ENCODE measurements around the gene LSM3.
"Not testable (repeated sequence)": the region's sequence is repeated elsewhere in the genome, so short reads cannot be mapped to it uniquely, and the experiment has no call there.

LSM3 gene

GRCh38 chr3:14223595-14223994, 45.0 kb downstream of the LSM3 start:
- DNase-seq, result no peak

- no peak for DNase-seq
Measured at GRCh38 chr3:14224895-14225294, 46.3 kb downstream of the LSM3 start.

- DNase-seq, result no peak
Measured at GRCh38 chr3:14225421-14225820, 46.8 kb downstream of the LSM3 start.

GRCh38 chr3:14226351-14226750, 47.7 kb downstream of the LSM3 start:
- not testable (repeated sequence) for DNase-seq

- no peak for DNase-seq
Measured at GRCh38 chr3:14227856-14228255, 49.2 kb downstream of the LSM3 start.

GRCh38 chr3:14228681-14229470, 50.3 kb downstream of the LSM3 start:
- no peak for DNase-seq

- not testable (repeated sequence) for DNase-seq
Measured at GRCh38 chr3:14229695-14230094, 51.1 kb downstream of the LSM3 start.

- no peak for DNase-seq
Measured at GRCh38 chr3:14230729-14231128, 52.1 kb downstream of the LSM3 start.

GRCh38 chr3:14231145-14231990, 52.8 kb downstream of the LSM3 start:
- no peak for DNase-seq

- no peak for DNase-seq
Measured at GRCh38 chr3:14231998-14232501, 53.4 kb downstream of the LSM3 start.

GRCh38 chr3:14234251-14235002, 55.8 kb downstream of the LSM3 start:
- DNase-seq, result no peak

- DNase-seq, result no peak
Measured at GRCh38 chr3:14235003-14235911, 56.6 kb downstream of the LSM3 start.

- no peak for DNase-seq
Measured at GRCh38 chr3:14235912-14236295, 57.3 kb downstream of the LSM3 start.

- no peak for DNase-seq
Measured at GRCh38 chr3:14236902-14237301, 58.3 kb downstream of the LSM3 start.

- DNase-seq, result no peak
Measured at GRCh38 chr3:14237457-14237856, 58.8 kb downstream of the LSM3 start.

- no peak for DNase-seq
Measured at GRCh38 chr3:14238356-14238755, 59.7 kb downstream of the LSM3 start.

GRCh38 chr3:14238930-14239329, 60.3 kb downstream of the LSM3 start:
- no peak for DNase-seq

- no peak for DNase-seq
Measured at GRCh38 chr3:14239940-14240339, 61.3 kb downstream of the LSM3 start.

GRCh38 chr3:14240366-14240765, 61.7 kb downstream of the LSM3 start:
- DNase-seq, result no peak

- no peak for DNase-seq
Measured at GRCh38 chr3:14241716-14242115, 63.1 kb downstream of the LSM3 start.

GRCh38 chr3:14242490-14243311, 64.1 kb downstream of the LSM3 start:
- no peak for DNase-seq
